ENCODE results near the gene PCDHA8.

DNA sequence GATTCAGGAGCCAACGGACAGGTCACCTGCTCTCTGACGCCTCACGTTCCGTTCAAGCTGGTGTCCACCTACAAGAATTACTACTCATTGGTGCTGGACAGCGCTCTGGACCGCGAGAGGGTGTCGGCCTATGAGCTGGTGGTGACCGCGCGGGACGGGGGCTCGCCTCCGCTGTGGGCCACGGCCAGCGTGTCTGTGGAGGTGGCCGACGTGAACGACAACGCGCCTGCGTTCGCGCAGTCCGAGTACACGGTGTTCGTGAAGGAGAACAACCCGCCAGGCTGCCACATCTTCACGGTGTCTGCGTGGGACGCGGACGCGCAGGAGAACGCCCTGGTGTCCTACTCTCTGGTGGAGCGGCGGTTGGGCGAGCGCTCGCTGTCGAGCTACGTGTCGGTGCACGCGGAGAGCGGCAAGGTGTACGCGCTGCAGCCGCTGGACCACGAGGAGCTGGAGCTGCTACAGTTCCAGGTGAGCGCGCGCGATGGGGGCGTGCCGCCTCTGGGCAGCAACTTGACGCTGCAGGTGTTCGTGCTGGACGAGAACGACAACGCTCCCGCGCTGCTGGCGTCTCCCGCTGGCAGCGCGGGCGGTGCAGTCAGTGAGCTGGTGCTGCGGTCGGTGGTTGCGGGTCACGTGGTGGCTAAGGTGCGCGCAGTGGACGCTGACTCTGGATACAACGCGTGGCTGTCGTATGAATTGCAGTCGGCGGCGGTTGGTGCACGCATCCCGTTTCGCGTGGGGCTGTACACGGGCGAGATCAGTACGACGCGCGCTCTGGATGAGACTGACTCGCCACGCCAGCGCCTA, 16.4 kb downstream of the PCDHA8 start:
- TF ChIP-seq POLR2A (IDR thresholded peaks at IDR 0.05) (no peak), POLR2AphosphoS5 (IDR thresholded peaks at IDR 0.05) (no peak), EP300 (IDR thresholded peaks at IDR 0.05) (no peak)
- TF ChIP-seq, protein P1, sequence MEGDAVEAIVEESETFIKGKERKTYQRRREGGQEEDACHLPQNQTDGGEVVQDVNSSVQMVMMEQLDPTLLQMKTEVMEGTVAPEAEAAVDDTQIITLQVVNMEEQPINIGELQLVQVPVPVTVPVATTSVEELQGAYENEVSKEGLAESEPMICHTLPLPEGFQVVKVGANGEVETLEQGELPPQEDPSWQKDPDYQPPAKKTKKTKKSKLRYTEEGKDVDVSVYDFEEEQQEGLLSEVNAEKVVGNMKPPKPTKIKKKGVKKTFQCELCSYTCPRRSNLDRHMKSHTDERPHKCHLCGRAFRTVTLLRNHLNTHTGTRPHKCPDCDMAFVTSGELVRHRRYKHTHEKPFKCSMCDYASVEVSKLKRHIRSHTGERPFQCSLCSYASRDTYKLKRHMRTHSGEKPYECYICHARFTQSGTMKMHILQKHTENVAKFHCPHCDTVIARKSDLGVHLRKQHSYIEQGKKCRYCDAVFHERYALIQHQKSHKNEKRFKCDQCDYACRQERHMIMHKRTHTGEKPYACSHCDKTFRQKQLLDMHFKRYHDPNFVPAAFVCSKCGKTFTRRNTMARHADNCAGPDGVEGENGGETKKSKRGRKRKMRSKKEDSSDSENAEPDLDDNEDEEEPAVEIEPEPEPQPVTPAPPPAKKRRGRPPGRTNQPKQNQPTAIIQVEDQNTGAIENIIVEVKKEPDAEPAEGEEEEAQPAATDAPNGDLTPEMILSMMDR (IDR thresholded peaks at IDR 0.05) = no peak

Measured in upper lobe of left lung (tissue), 4 donors.